CD4-positive, alpha-beta T cell (primary cell): ENCODE results near the gene SRRD. TPM values are rescaled to one million over a fixed set of nuclear protein-coding genes. Genes with fewer than 3 reads are reported as not detected.

Experiments
- ATAC-seq: fragments of 200-7000 bp; cut with Tn5 transposase; one replicate; pipeline ENCODE4 v1.10.0; 2022; ENCODE audit warnings: mild to moderate bottlenecking; ENCODE audit not compliant: poor library complexity
- CTCF ChIA-PET: fragments of 350-600 bp; sonication (Branson Sonifier 250); formaldehyde crosslinking; loops from one replicate; lab custom pipeline; 2021; ENCODE audit warnings: antibody characterized with exemption, inconsistent platforms; lab: Charles Lee
- POLR2A ChIA-PET: fragments of 350-600 bp; sonication (Branson Sonifier 250); formaldehyde crosslinking; loops from one replicate; lab custom pipeline; 2021; ENCODE audit warnings: antibody characterized with exemption, inconsistent platforms; lab: Charles Lee
- DNase-seq, 14 experiments: peaks; one replicate each; pipeline ENCODE4 v3.0.0-alpha.2; 2013 to 2020; ENCODE audit warnings: mixed read lengths in 2 of 14
- H3K27ac ChIP-seq, 2 donors: one replicate each; pipeline versions ENCODE4 v1.5.1 to v1.7.0; 2013; ENCODE audit warnings: low read length in 2 of 2, low read depth in 1 of 2, mild to moderate bottlenecking in 1 of 2
- H3K27me3 ChIP-seq, 2 experiments: 1 replicate in 1 of 2; 2 replicates in 1 of 2; pipeline versions ENCODE4 v1.6.1 to v1.7.0; 2013; ENCODE audit warnings: low read length in 2 of 2, control low read depth in 1 of 2, mild to moderate bottlenecking in 1 of 2, moderate library complexity in 1 of 2; ENCODE audit not compliant: insufficient read depth in 2 of 2, control insufficient read depth in 1 of 2
- H3K36me3 ChIP-seq: one replicate; pipeline ENCODE4 v1.6.1; 2013; ENCODE audit warnings: low read length, control low read depth; ENCODE audit not compliant: insufficient read depth
- H3K4me1 ChIP-seq: one replicate; pipeline ENCODE4 v1.6.1; 2013; ENCODE audit warnings: low read length, control low read depth; ENCODE audit not compliant: insufficient read depth
- H3K4me3 ChIP-seq: one replicate; pipeline ENCODE4 v1.5.1; 2013; ENCODE audit warnings: mild to moderate bottlenecking, low read length, moderate library complexity
- H3K9me3 ChIP-seq, 2 experiments: 1 replicate in 1 of 2; 2 replicates in 1 of 2; pipeline versions ENCODE4 v1.6.1 to v1.7.0; 2013; ENCODE audit warnings: low read length in 2 of 2, mild to moderate bottlenecking in 2 of 2, control low read depth in 1 of 2, moderate library complexity in 1 of 2; ENCODE audit not compliant: control insufficient read depth in 1 of 2, insufficient read depth in 1 of 2
- H3K27ac Mint-ChIP-seq: one replicate; pipeline ENCODE4 v1.8.0; 2020; ENCODE audit warnings: mixed read lengths
- H3K27me3 Mint-ChIP-seq: one replicate; pipeline ENCODE4 v1.8.0; 2021; ENCODE audit warnings: mixed read lengths
- H3K36me3 Mint-ChIP-seq: one replicate; pipeline ENCODE4 v1.8.0; 2021; ENCODE audit warnings: low read depth, mixed read lengths
- H3K4me1 Mint-ChIP-seq: one replicate; pipeline ENCODE4 v1.8.0; 2021; ENCODE audit warnings: low read depth, mixed read lengths
- H3K4me3 Mint-ChIP-seq: one replicate; pipeline ENCODE4 v1.8.0; 2020; ENCODE audit warnings: mild to moderate bottlenecking, mixed read lengths
- H3K9me3 Mint-ChIP-seq: one replicate; pipeline ENCODE4 v1.8.0; 2020; ENCODE audit warnings: mixed read lengths
- CTCF ChIP-seq: fragments of 200-600 bp; IDR thresholded peaks from one replicate; pipeline ENCODE4 v1.8.0; 2022; ENCODE audit warnings: antibody characterized with exemption, mild to moderate bottlenecking
- intact Hi-C, 2 experiments: fragments of 100-400 bp; cut with DNase I in 1 of 2; cut with micrococcal nuclease in 1 of 2; formaldehyde crosslinking; loops; one replicate each; pipeline versions ENCODE4 v1.15.1 to v1.9.0; 2023 to 2025; cut with DNase I, micrococcal nuclease
- total RNA-seq, 174 experiments: library from RNA in 2 of 174; stranded (reverse) in 2 of 174; gene quantifications; one replicate each; pipeline ENCODE4 v1.2.3 and lab custom pipeline; 2021 to 2026

The SRRD gene
- total RNA-seq, 2 experiments from 2014 or later, result 25.8 to 27.2 TPM

DNA sequence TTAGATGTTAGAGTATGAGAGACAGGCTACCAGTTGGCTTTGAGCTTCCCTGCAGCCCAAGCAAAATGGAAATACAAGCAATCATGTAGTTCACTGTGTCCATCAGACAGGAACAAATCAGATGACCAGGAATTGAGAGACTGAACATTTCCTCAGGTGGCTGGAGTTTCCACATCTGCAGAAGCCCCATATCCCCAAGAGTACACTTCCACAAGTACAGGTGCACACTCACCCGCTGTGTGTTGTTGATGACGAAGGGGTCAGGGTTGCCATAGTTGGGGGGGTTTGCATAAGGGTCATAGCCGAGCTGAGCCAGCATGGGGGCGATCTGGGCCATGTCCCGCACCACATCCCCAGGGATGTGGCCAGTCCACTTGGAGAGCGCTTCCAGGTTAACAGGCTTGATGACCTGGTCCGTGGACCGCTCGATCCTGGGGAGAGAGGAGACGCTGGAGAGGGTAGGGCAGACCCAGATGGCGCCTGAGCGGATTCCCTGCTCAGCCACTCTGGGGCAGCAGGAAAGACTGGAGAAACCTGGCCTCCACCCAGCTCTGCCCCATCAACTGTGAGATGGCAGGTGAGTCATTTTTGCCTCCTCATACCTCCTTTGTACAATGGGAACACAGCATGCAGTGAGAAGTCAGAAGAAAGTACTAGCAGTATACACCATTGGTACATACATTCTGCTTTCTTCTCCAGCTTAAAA lies 52.5 kb downstream of the SRRD start:
- Mint-ChIP-seq H3K4me3 (no peak overlapping the region), H3K27ac (no peak overlapping the region), H3K36me3 (peaks cover 55% of the 10 kb centered on the region), H3K4me1 (no peaks in the 10 kb centered on the region), H3K9me3 (no peaks in the 10 kb centered on the region), H3K27me3 (no peaks in the 10 kb centered on the region)
- Histone ChIP-seq H3K27me3 (no peaks in the 10 kb centered on the region), H3K4me1 (no peaks in the 10 kb centered on the region), H3K4me3 (no peak overlapping the region), H3K27ac (no peak overlapping the region), H3K9me3 (no peaks in the 10 kb centered on the region), H3K36me3 (peaks cover 75% of the 10 kb centered on the region)
- intact Hi-C loops, result no loop called here
- DNase-seq, result no peak
- CTCF ChIA-PET, result no interaction called here
- POLR2A ChIA-PET, result no interaction called here
- no peak for ATAC-seq
- no peak for TF ChIP-seq CTCF

GRCh38 chr22:26536762-26537134 lies 53.1 kb downstream of the SRRD start:
- no peaks in the 10 kb centered on the region for H3K4me1 ChIP-seq
- ATAC-seq, result no peak
- no peak for DNase-seq
- H3K36me3 ChIP-seq, result peaks cover 73% of the 10 kb centered on the region
- POLR2A ChIA-PET, result interaction anchor here (0.6 to 1.0 kb wide), 2 partner anchors 31 to 122 kb away, joined by 3 read pairs; no protein-coding TSS in a partner anchor
- H3K4me3 Mint-ChIP-seq, result no peak overlapping the region
- no peak overlapping the region for H3K4me3 ChIP-seq
- peaks cover 49% of the 10 kb centered on the region for H3K36me3 Mint-ChIP-seq
- H3K4me1 Mint-ChIP-seq, result no peaks in the 10 kb centered on the region
- no peaks in the 10 kb centered on the region for H3K9me3 ChIP-seq
- TF ChIP-seq CTCF, result no peak
- H3K9me3 Mint-ChIP-seq, result no peaks in the 10 kb centered on the region
- H3K27me3 Mint-ChIP-seq, result no peaks in the 10 kb centered on the region
- H3K27me3 ChIP-seq, result no peaks in the 10 kb centered on the region
- H3K27ac Mint-ChIP-seq, result no peak overlapping the region
- H3K27ac ChIP-seq, result no peak overlapping the region
- CTCF ChIA-PET, result no interaction called here
- intact Hi-C loops, result no loop called here

GRCh38 chr22:26540119-26540518 lies 56.4 kb downstream of the SRRD start:
- POLR2A ChIA-PET, result no interaction called here
- Mint-ChIP-seq H3K36me3 (peaks cover 46% of the 10 kb centered on the region), H3K27ac (no peak overlapping the region), H3K4me1 (peaks cover 6% of the 10 kb centered on the region), H3K4me3 (no peak overlapping the region), H3K27me3 (no peaks in the 10 kb centered on the region), H3K9me3 (no peaks in the 10 kb centered on the region)
- H3K4me1 ChIP-seq, result peaks cover 12% of the 10 kb centered on the region
- no peaks in the 10 kb centered on the region for H3K27me3 ChIP-seq
- no peaks in the 10 kb centered on the region for H3K9me3 ChIP-seq
- peaks cover 67% of the 10 kb centered on the region for H3K36me3 ChIP-seq
- TF ChIP-seq CTCF, result no peak
- H3K27ac ChIP-seq, result no peak overlapping the region
- H3K4me3 ChIP-seq, result no peak overlapping the region
- intact Hi-C loops, result no loop called here
- no peak for ATAC-seq
- CTCF ChIA-PET, result no interaction called here
- no peak for DNase-seq
